Activated B cell treated with CpG ODN at 0.5 μM for 24 hours (primary cell): ENCODE results near the gene ABHD4. TPM values are rescaled to one million over a fixed set of nuclear protein-coding genes. Genes with fewer than 3 reads are reported as not detected.
A peak's percentile ranks its signal among the peaks of the same experiment; 100 is the strongest.

Experiments used
- ATAC-seq: fragments of 200-7000 bp; cut with Tn5 transposase; one replicate; pipeline ENCODE4 v1.10.0; 2021; ENCODE audit warnings: low read depth, mild to moderate bottlenecking, moderate library complexity
- CTCF ChIA-PET: fragments of 350-600 bp; sonication (Branson Sonifier 250); formaldehyde crosslinking; loops from one replicate; lab custom pipeline; 2021; ENCODE audit warnings: antibody characterized with exemption; lab: Charles Lee
- POLR2A ChIA-PET: fragments of 350-600 bp; sonication (Branson Sonifier 250); formaldehyde crosslinking; loops from one replicate; lab custom pipeline; 2021; ENCODE audit warnings: antibody characterized with exemption; lab: Charles Lee
- DNase-seq: peaks from one replicate; pipeline ENCODE4 v3.0.0; 2022
- H3K27ac Mint-ChIP-seq: one replicate; pipeline ENCODE4 v1.8.0; 2020; ENCODE audit warnings: mixed read lengths
- H3K27me3 Mint-ChIP-seq: one replicate; pipeline ENCODE4 v1.8.0; 2021; ENCODE audit warnings: mixed read lengths
- H3K36me3 Mint-ChIP-seq: one replicate; pipeline ENCODE4 v1.8.0; 2021; ENCODE audit warnings: low read depth, mixed read lengths
- H3K4me1 Mint-ChIP-seq: one replicate; pipeline ENCODE4 v1.8.0; 2021; ENCODE audit warnings: mixed read lengths
- H3K4me3 Mint-ChIP-seq: one replicate; pipeline ENCODE4 v1.8.0; 2020; ENCODE audit warnings: mild to moderate bottlenecking, mixed read lengths
- H3K9me3 Mint-ChIP-seq: one replicate; pipeline ENCODE4 v1.8.0; 2020; ENCODE audit warnings: mixed read lengths
- intact Hi-C: fragments of 100-400 bp; cut with micrococcal nuclease; formaldehyde crosslinking; loops from one replicate; pipeline ENCODE4 v1.15.1; 2024
- total RNA-seq: library from RNA; stranded (reverse); gene quantifications from 2 replicates; pipeline ENCODE4 v1.2.3, GENCODE V29; 2022
- TF ChIP-seq, protein P1 (sequence below): fragments of 200-600 bp; IDR thresholded peaks from one replicate; pipeline ENCODE4 v1.8.0; 2022; ENCODE audit warnings: antibody characterized with exemption, mild to moderate bottlenecking

Gene ABHD4
- total RNA-seq, 1 donor from 2014 or later = 12.1 TPM

- Mint-ChIP-seq H3K27ac (no peak overlapping the region), H3K4me1 (no peaks in the 10 kb centered on the region), H3K4me3 (no peak overlapping the region), H3K36me3 (no peaks in the 10 kb centered on the region), H3K27me3 (no peaks in the 10 kb centered on the region), H3K9me3 (no peaks in the 10 kb centered on the region)
- DNase-seq (no peak), ATAC-seq (no peak)
- TF ChIP-seq, protein P1, sequence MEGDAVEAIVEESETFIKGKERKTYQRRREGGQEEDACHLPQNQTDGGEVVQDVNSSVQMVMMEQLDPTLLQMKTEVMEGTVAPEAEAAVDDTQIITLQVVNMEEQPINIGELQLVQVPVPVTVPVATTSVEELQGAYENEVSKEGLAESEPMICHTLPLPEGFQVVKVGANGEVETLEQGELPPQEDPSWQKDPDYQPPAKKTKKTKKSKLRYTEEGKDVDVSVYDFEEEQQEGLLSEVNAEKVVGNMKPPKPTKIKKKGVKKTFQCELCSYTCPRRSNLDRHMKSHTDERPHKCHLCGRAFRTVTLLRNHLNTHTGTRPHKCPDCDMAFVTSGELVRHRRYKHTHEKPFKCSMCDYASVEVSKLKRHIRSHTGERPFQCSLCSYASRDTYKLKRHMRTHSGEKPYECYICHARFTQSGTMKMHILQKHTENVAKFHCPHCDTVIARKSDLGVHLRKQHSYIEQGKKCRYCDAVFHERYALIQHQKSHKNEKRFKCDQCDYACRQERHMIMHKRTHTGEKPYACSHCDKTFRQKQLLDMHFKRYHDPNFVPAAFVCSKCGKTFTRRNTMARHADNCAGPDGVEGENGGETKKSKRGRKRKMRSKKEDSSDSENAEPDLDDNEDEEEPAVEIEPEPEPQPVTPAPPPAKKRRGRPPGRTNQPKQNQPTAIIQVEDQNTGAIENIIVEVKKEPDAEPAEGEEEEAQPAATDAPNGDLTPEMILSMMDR = no peak
- CTCF ChIA-PET = interaction anchor here (1.1 to 2.6 kb wide), 2 partner anchors 10 to 79 kb away, joined by 4 to 15 read pairs; no protein-coding TSS in a partner anchor
- POLR2A ChIA-PET = no interaction called here
- intact Hi-C loops = loop anchor here (5.0 to 10.0 kb wide), 3 partner anchors 58 to 178 kb away; no protein-coding TSS in a partner anchor
Measured at GRCh38 chr14:22650046-22650739, 52.1 kb downstream of the ABHD4 start.

DNA sequence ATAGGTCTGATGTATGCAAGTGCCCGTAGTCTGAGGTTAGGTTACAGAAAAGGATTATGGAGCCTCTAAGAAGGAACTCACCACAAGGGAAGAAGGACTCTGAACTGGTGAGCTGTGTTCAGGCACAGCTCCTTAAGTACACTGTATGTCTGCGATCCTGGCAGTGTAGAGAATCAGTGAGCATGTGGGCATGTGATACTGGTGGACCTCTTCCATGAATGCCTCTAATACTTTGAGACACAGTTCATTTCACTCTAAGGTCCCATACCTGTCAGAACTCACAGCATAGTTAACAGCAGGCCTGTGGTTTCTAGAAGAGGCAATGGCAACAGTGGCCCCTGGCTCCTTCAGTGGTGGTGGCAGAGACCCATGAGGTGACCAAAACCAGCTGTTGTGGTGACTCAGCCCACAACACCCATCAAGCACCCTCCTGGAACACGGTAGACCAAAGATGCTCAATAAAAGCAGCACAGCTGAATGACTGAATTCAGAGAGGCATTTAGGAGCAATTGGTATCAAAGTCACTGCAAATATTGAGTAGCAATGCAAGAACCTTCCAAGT is 52.9 kb downstream of the ABHD4 start:
- Mint-ChIP-seq H3K4me1 (no peaks in the 10 kb centered on the region), H3K4me3 (no peak overlapping the region), H3K27ac (no peak overlapping the region), H3K9me3 (no peaks in the 10 kb centered on the region), H3K27me3 (no peaks in the 10 kb centered on the region), H3K36me3 (no peaks in the 10 kb centered on the region)
- TF ChIP-seq, protein P1 = no peak
- ChIA-PET CTCF (interaction anchor here (1.1 to 2.6 kb wide), 2 partner anchors 9 to 80 kb away, joined by 4 to 15 read pairs; no protein-coding TSS in a partner anchor), POLR2A (interaction anchor here (0.7 kb wide), 1 partner anchor 15 kb away, joined by 4 read pairs; no protein-coding TSS in a partner anchor)
- no peak for DNase-seq
- intact Hi-C loops = loop anchor here (5.0 to 10.0 kb wide), 3 partner anchors 59 to 179 kb away; no protein-coding TSS in a partner anchor
- ATAC-seq = no peak

DNA sequence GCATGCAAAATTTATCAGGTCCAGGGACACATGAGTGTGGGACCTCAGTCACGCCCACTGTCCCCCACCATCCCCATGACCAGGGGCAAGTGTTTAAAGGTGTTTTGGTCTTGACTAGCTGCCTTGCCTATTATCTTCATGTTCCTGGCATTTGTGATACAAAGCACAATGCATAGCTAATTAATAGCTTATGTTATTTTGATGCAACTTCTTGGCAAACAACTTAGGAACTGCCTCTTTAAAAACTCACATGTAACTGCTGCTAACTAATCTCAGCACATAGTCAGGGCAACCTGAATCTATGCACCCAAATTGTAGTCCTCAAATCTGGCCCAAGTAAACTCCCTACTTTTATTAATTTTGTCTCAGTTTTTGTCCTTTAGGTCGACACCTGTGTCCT is 53.5 kb downstream of the ABHD4 start:
- Mint-ChIP-seq H3K27ac (no peak overlapping the region), H3K4me1 (no peaks in the 10 kb centered on the region), H3K4me3 (no peak overlapping the region), H3K9me3 (no peaks in the 10 kb centered on the region), H3K27me3 (no peaks in the 10 kb centered on the region), H3K36me3 (no peaks in the 10 kb centered on the region)
- ATAC-seq (no peak), DNase-seq (no peak)
- CTCF ChIA-PET = interaction anchor here (1.1 to 2.6 kb wide), 2 partner anchors 9 to 80 kb away, joined by 4 to 15 read pairs; no protein-coding TSS in a partner anchor
- POLR2A ChIA-PET = no interaction called here
- intact Hi-C loops = loop anchor here (5.0 to 10.0 kb wide), 3 partner anchors 59 to 179 kb away; no protein-coding TSS in a partner anchor
- TF ChIP-seq, protein P1 = no peak

GRCh38 chr14:22653012-22653621 is 55.0 kb downstream of the ABHD4 start:
- intact Hi-C loops = loop anchor here (1.0 to 10.0 kb wide), 9 partner anchors 61 to 339 kb away; no protein-coding TSS in a partner anchor

More at GRCh38 chr14:22653012-22653621, 55.0 kb downstream of the ABHD4 start:
- ChIA-PET CTCF (interaction anchor here (0.7 to 2.9 kb wide), 13 partner anchors 11 to 340 kb away, joined by 3 to 36 read pairs (median 3); no protein-coding TSS in a partner anchor), POLR2A (interaction anchor here (0.8 to 0.9 kb wide), 2 partner anchors 64 to 95 kb away, joined by 3 to 4 read pairs; partner anchors contain the start of gene DAD1)
- Mint-ChIP-seq H3K36me3 (no peaks in the 10 kb centered on the region), H3K4me3 (no peak overlapping the region), H3K27ac (no peak overlapping the region), H3K27me3 (no peaks in the 10 kb centered on the region), H3K4me1 (no peaks in the 10 kb centered on the region), H3K9me3 (no peaks in the 10 kb centered on the region)
- ATAC-seq (peak; percentile 78), DNase-seq (no peak)
- TF ChIP-seq, protein P1 = no peak
